K562 (cell line): Measurements from ENCODE around the gene SCGB1D1. TPM values are rescaled to one million over a fixed set of nuclear protein-coding genes. Genes with fewer than 3 reads are reported as not detected.

Experiments used
- ATAC-seq: fragments of 200-7000 bp; cut with Tn5 transposase; 3 replicates; pipeline ENCODE4 v1.9.1; 2020; ENCODE audit warnings: moderate library complexity
- BruUV-seq: library from RNA; stranded (reverse); fragments of 400-500 nt; replicated peaks from 2 replicates; lab custom pipeline; 2021; lab: Mats Ljungman, UMichigan
- CTCF ChIA-PET: fragments of 300-600 bp; formaldehyde crosslinking; extraction: SDS; loops from one replicate; lab custom pipeline; 2021; ENCODE audit warnings: low intra/inter-chr PET ratio; lab: Yijun Ruan, JAX
- POLR2A ChIA-PET: fragments of 300-600, 350-650 bp; sonication (Branson Sonifier 250); formaldehyde crosslinking; extraction: SDS; loops from one replicate; lab custom pipeline; 2021; ENCODE audit warnings: antibody characterized with exemption, inconsistent platforms; lab: Yijun Ruan, JAX
- DNase-seq, 4 experiments: peaks; one replicate each; pipeline versions ENCODE4 v3.0.0 to v3.0.0-alpha.2; 2011 to 2018; ENCODE audit warnings: low spot score in 3 of 4, mixed read lengths in 3 of 4; ENCODE audit errors: extremely low read depth in 1 of 4
- FAIRE-seq: peaks from 2 replicates; lab custom pipeline; 2011; peaks lifted over from hg19 to GRCh38; lab: Jason Lieb, UNC
- H2AFZ ChIP-seq: 2 replicates; pipeline ENCODE4 v1.6.0; 2011; ENCODE audit warnings: low read depth, low read length, control low read depth, inconsistent platforms
- H3K27ac ChIP-seq: fragments of 200-600 bp; 3 replicates; pipeline ENCODE4 v1.8.0; 2011; ENCODE audit warnings: low read depth, mild to moderate bottlenecking, control low read depth, inconsistent platforms, low read length, moderate library complexity, mixed read lengths; ENCODE audit errors: extremely low read depth
- H3K27me3 ChIP-seq, 2 experiments: fragments of 300-600 bp in 1 of 2; 2 replicates in 1 of 2; 3 replicates in 1 of 2; pipeline versions ENCODE4 v1.6.0 to v1.8.0; 2011; ENCODE audit warnings: inconsistent platforms in 2 of 2, low read length in 2 of 2, mild to moderate bottlenecking in 1 of 2, mixed read lengths in 1 of 2, moderate library complexity in 1 of 2; ENCODE audit not compliant: control insufficient read depth in 2 of 2, insufficient read depth in 2 of 2
- H3K36me3 ChIP-seq: fragments of 300-600 bp; 3 replicates; pipeline ENCODE4 v1.8.0; 2011; ENCODE audit warnings: mild to moderate bottlenecking, low read length, inconsistent platforms; ENCODE audit not compliant: control insufficient read depth, insufficient read depth
- H3K4me1 ChIP-seq, 2 experiments: fragments of 200-600 bp in 1 of 2; replicated peaks in 1 of 2; 2 replicates in 1 of 2; 3 replicates in 1 of 2; pipeline versions ENCODE4 v1.5.1 to v1.8.0; 2011; ENCODE audit warnings: inconsistent platforms in 2 of 2, low read length in 2 of 2, mild to moderate bottlenecking in 1 of 2, mixed read lengths in 1 of 2, moderate library complexity in 1 of 2; ENCODE audit not compliant: control insufficient read depth in 2 of 2, insufficient read depth in 2 of 2
- H3K4me2 ChIP-seq: 2 replicates; pipeline ENCODE4 v1.6.1; 2011; ENCODE audit warnings: low read length, control low read depth, inconsistent platforms, mixed read lengths; ENCODE audit not compliant: insufficient read depth
- H3K4me3 ChIP-seq: fragments of 200-600 bp; sonication (generic), shearing (Covaris generic); 2 replicates; pipeline ENCODE4 v1.5.1; 2016; ENCODE audit warnings: control low read depth, inconsistent platforms
- H3K79me2 ChIP-seq: fragments of 200-600 bp; 3 replicates; pipeline ENCODE4 v1.8.0; 2011; ENCODE audit warnings: low read length, inconsistent platforms; ENCODE audit not compliant: control insufficient read depth, insufficient read depth
- H3K9ac ChIP-seq, 2 experiments: 2 replicates each; pipeline versions ENCODE4 v1.6.0 to v1.6.1; 2011; ENCODE audit warnings: low read depth in 2 of 2, low read length in 2 of 2, control low read depth in 1 of 2, inconsistent platforms in 1 of 2, mild to moderate bottlenecking in 1 of 2, mixed read lengths in 1 of 2; ENCODE audit not compliant: insufficient read depth in 1 of 2
- H3K9me1 ChIP-seq: one replicate; pipeline ENCODE4 v1.6.0; 2011; ENCODE audit warnings: inconsistent platforms, mild to moderate bottlenecking, low read length, moderate library complexity; ENCODE audit not compliant: control insufficient read depth, insufficient read depth
- H3K9me3 ChIP-seq: replicated peaks from 2 replicates; pipeline ENCODE4 v1.5.1; 2011; ENCODE audit warnings: low read depth, low read length, inconsistent platforms; ENCODE audit not compliant: control insufficient read depth, insufficient read depth
- H4K20me1 ChIP-seq: replicated peaks from 2 replicates; pipeline ENCODE4 v1.6.1; 2011; ENCODE audit warnings: low read length, inconsistent platforms, mixed read lengths; ENCODE audit not compliant: control insufficient read depth, insufficient read depth
- BRD9 ChIP-seq: fragments of 450-650 bp; IDR thresholded peaks from 2 replicates; pipeline ENCODE4 v1.6.1; 2018; ENCODE audit warnings: low read depth; ENCODE audit not compliant: partially characterized antibody
- FOXO4 ChIP-seq: fragments of 450-650 bp; formaldehyde crosslinking; IDR thresholded peaks from 2 replicates; pipeline ENCODE4 v1.4.0; 2020; ENCODE audit warnings: mild to moderate bottlenecking, moderate library complexity
- HMGXB4 ChIP-seq: sonication (generic); formaldehyde crosslinking; IDR thresholded peaks from 2 replicates; pipeline ENCODE4 v1.8.1; 2023; ENCODE audit warnings: mild to moderate bottlenecking, missing genetic modification reagents
- TFE3 ChIP-seq: fragments of 450-650 bp; formaldehyde crosslinking; IDR thresholded peaks from 2 replicates; pipeline ENCODE4 v1.4.0; 2020; ENCODE audit warnings: mild to moderate bottlenecking, mixed read lengths
- ZEB2 ChIP-seq: fragments of 450-650 bp; IDR thresholded peaks from 2 replicates; pipeline ENCODE4 v1.6.1; 2016
- ZFP1 ChIP-seq: fragments of 450-650 bp; formaldehyde crosslinking; IDR thresholded peaks from 2 replicates; pipeline ENCODE4 v1.4.0; 2020; ENCODE audit warnings: mild to moderate bottlenecking, mixed read lengths
- ZNF79 ChIP-seq: fragments of 250-450 bp; sonication (Bioruptor Pico); IDR thresholded peaks from 2 replicates; pipeline ENCODE4 v1.4.0; 2020; ENCODE audit warnings: low read depth, mild to moderate bottlenecking, moderate library complexity
- whole genome bisulfite sequencing: fragments of 100-300 bp; shearing (Covaris generic); methylation state at CpG from one replicate; pipeline ENCODE4 v1.1.6; 2016; ENCODE audit warnings: low coverage, mixed read lengths; ENCODE audit not compliant: insufficient coverage; ENCODE audit errors: missing lambda C conversion rate; 5-methylcytosine and 5-hydroxymethylcytosine counted together
- in situ Hi-C: fragments of 300-500 bp; cut with MboI; formaldehyde crosslinking; loops from 4 replicates; pipeline ENCODE4 v1.15.0; 2018; ENCODE audit warnings: inconsistent platforms, mixed read lengths
- intact Hi-C: fragments of 100-400 bp; cut with micrococcal nuclease; formaldehyde crosslinking; loops from 2 replicates; pipeline ENCODE4 v1.14.2; 2022
- polyA plus RNA-seq, 8 experiments: library from polyadenylated mRNA; depleted of rRNA in 4 of 8; stranded (reverse) in 5 of 8; unstranded in 3 of 8; fragments of >200 nt; fragmentation: Nextera tagmentation in 2 of 8; fragmentation: Illumina TruSeq in 1 of 8; extraction: Ambion mirVana in 2 of 8; extraction: Trizol in 1 of 8; gene quantifications; 2 replicates each; pipeline versions ENCODE4 v1.2.1 to v1.2.3, GENCODE V29; 2011 to 2014; ENCODE audit warnings: inconsistent platforms in 1 of 8, missing spikeins in 1 of 8
- total RNA-seq, 7 experiments: library from RNA; depleted of rRNA in 6 of 7; stranded (reverse); fragments of >200 nt in 6 of 7; fragmentation: Illumina TruSeq in 2 of 7; extraction: Trizol in 2 of 7; gene quantifications; 2 replicates each; pipeline versions ENCODE4 v1.2.1 to v1.2.3, GENCODE V29; 2011 to 2021; ENCODE audit warnings: low replicate concordance in 1 of 7
- TF ChIP-seq, protein P1 (sequence below): fragments of 450-650 bp; IDR thresholded peaks from 2 replicates; pipeline ENCODE4 v1.6.1; 2017; ENCODE audit warnings: mild to moderate bottlenecking, moderate library complexity

Gene SCGB1D1
- total and polyA plus RNA-seq, 9 of the 15 experiments (the other 6 are each of a cell fraction or from before 2014, with no cell fraction given), result not detected

DNA sequence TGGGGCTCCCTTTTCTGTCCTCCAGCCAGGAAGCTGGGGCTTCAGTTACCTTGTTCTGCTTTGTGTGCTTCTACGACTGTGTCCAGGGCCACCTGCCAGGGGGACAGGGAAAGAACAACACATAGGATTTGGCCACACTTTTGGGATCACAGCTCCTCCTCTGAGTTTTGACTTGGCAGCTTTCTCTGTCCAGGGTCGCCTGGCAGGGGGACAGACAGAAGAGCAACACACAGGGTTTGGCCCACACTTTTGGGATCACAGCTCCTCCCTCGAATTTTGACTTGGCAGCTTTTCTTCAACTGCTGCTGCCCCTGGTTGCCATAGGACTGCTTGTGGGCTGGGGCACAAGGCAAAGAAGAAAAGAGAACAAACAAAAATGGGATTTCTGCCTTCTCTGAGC is 47.1 kb upstream of the SCGB1D1 start:
- no TSS peak for BruUV-seq
- FAIRE-seq (no peak), ATAC-seq (no peak), DNase-seq (no peak)
- TF ChIP-seq ZEB2 (no peak), ZNF79 (CRISPR knock-in tag) (no peak), TFE3 (no peak), ZFP1 (CRISPR knock-in tag) (no peak), FOXO4 (CRISPR knock-in tag) (no peak), HMGXB4 (no peak), BRD9 (no peak)
- TF ChIP-seq, protein P1, sequence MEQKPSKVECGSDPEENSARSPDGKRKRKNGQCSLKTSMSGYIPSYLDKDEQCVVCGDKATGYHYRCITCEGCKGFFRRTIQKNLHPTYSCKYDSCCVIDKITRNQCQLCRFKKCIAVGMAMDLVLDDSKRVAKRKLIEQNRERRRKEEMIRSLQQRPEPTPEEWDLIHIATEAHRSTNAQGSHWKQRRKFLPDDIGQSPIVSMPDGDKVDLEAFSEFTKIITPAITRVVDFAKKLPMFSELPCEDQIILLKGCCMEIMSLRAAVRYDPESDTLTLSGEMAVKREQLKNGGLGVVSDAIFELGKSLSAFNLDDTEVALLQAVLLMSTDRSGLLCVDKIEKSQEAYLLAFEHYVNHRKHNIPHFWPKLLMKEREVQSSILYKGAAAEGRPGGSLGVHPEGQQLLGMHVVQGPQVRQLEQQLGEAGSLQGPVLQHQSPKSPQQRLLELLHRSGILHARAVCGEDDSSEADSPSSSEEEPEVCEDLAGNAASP, result no peak
- ChIA-PET CTCF (no interaction called here), POLR2A (interaction anchor here (0.8 to 1.7 kb wide), 6 partner anchors 8 to 361 kb away, joined by 3 to 7 read pairs (median 4); no protein-coding TSS in a partner anchor)
- Histone ChIP-seq H3K4me2 (no peak overlapping the region), H3K4me1 (no peaks in the 10 kb centered on the region; a peak in 1 of 5 replicates), H2AFZ (no peak overlapping the region), H3K9ac (no peak overlapping the region), H3K27ac (no peak overlapping the region), H3K4me3 (no peak overlapping the region), H3K27me3 (no peaks in the 10 kb centered on the region), H3K9me1 (peaks cover 4% of the 10 kb centered on the region), H4K20me1 (peaks cover 3% of the 10 kb centered on the region), H3K36me3 (peaks cover 100% of the 10 kb centered on the region; the same call in 2 of the 3 replicates), H3K79me2 (no peaks in the 10 kb centered on the region), H3K9me3 (no peaks in the 10 kb centered on the region)
- intact Hi-C loops, result no loop called here
- 52% methylated on average over 2 of the region's 3 CpGs for WGBS
- in situ Hi-C loops, result no loop called here
